Naive thymus-derived CD8-positive, alpha-beta T cell (primary cell): ENCODE results near the gene CYB561. TPM values are rescaled to one million over a fixed set of nuclear protein-coding genes. Genes with fewer than 3 reads are reported as not detected.

Source experiments
- ATAC-seq, 2 donors: fragments of 150-1000 bp; cut with Tn5 transposase in 1 of 2; sonication (Bioruptor Pico), chemical (Tn5 transposase) in 1 of 2; 1 replicate in 1 of 2; 2 replicates in 1 of 2; pipeline ENCODE4 v1.10.0; 2021; ENCODE audit warnings: mild to moderate bottlenecking in 2 of 2, moderate library complexity in 2 of 2
- POLR2A ChIA-PET: fragments of 350-600 bp; sonication (Branson Sonifier 250); formaldehyde crosslinking; loops from one replicate; lab custom pipeline; 2021; ENCODE audit warnings: antibody characterized with exemption; lab: Charles Lee
- DNase-seq, 10 donors: peaks; one replicate each; pipeline versions ENCODE4 v3.0.0 to v3.0.0-alpha.2; 2020 to 2022
- H3K27ac Mint-ChIP-seq, 10 donors: one replicate each; pipeline ENCODE4 v1.8.0; 2020 to 2022; ENCODE audit warnings: mild to moderate bottlenecking in 10 of 10, mixed read lengths in 10 of 10, moderate library complexity in 4 of 10, inconsistent platforms in 1 of 10
- H3K27me3 Mint-ChIP-seq, 5 donors: one replicate each; pipeline ENCODE4 v1.8.0; 2021 to 2022; ENCODE audit warnings: mixed read lengths in 5 of 5
- H3K36me3 Mint-ChIP-seq, 3 donors: one replicate each; pipeline ENCODE4 v1.8.0; 2020 to 2022; ENCODE audit warnings: mixed read lengths in 3 of 3, mild to moderate bottlenecking in 2 of 3, inconsistent platforms in 1 of 3
- H3K4me1 Mint-ChIP-seq, 4 donors: one replicate each; pipeline ENCODE4 v1.8.0; 2021 to 2022; ENCODE audit warnings: mixed read lengths in 4 of 4
- H3K4me3 Mint-ChIP-seq, 10 donors: one replicate each; pipeline ENCODE4 v1.8.0; 2020 to 2022; ENCODE audit warnings: mild to moderate bottlenecking in 10 of 10, mixed read lengths in 10 of 10, moderate library complexity in 6 of 10, inconsistent platforms in 1 of 10
- H3K9me3 Mint-ChIP-seq, 9 donors: one replicate each; pipeline ENCODE4 v1.8.0; 2020 to 2022; ENCODE audit warnings: mixed read lengths in 9 of 9, mild to moderate bottlenecking in 3 of 9, inconsistent platforms in 1 of 9, moderate library complexity in 1 of 9
- polyA plus RNA-seq, 3 donors: library from polyadenylated mRNA; unstranded; fragments of 300-500 nt; fragmentation: Illumina TruSeq; gene quantifications; one replicate each; pipeline ENCODE4 v1.2.3, GENCODE V29; 2021
- total RNA-seq, 8 experiments: library from RNA in 2 of 8; stranded (reverse) in 2 of 8; gene quantifications; one replicate each; pipeline ENCODE4 v1.2.3 and lab custom pipeline; 2021 to 2026

The CYB561 gene
- total and polyA plus RNA-seq, 5 experiments from 2014 or later = 1.2 to 10.3 (median 6.0) TPM

DNA sequence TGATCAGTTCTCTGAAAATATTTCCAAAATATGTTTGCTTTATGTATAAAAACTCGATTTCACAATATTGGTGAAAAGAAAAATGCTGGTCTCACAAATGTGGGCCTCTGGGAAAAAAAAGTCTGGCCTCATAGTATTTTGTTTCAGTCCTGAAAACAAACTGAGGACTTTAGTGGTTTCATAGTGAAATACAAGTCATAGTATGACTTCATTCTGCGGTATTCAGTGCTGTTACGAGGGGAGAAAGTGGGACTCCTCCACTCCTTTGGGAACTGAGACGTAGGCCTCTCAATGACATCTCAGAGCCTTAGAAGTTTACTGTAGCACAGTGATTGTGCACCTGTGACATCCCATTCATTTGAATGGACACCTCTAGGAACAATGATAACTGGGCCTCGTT lies 56.0 kb downstream of the CYB561 start:
- Mint-ChIP-seq H3K27ac (no peak overlapping the region), H3K4me1 (no peaks in the 10 kb centered on the region), H3K27me3 (no peaks in the 10 kb centered on the region), H3K36me3 (peaks cover 4 to 43% (median 12%) of the 10 kb centered on the region in 3 donors), H3K4me3 (no peak overlapping the region), H3K9me3 (no peaks in the 10 kb centered on the region)
- POLR2A ChIA-PET = no interaction called here
- no peak for ATAC-seq
- no peak for DNase-seq

DNA sequence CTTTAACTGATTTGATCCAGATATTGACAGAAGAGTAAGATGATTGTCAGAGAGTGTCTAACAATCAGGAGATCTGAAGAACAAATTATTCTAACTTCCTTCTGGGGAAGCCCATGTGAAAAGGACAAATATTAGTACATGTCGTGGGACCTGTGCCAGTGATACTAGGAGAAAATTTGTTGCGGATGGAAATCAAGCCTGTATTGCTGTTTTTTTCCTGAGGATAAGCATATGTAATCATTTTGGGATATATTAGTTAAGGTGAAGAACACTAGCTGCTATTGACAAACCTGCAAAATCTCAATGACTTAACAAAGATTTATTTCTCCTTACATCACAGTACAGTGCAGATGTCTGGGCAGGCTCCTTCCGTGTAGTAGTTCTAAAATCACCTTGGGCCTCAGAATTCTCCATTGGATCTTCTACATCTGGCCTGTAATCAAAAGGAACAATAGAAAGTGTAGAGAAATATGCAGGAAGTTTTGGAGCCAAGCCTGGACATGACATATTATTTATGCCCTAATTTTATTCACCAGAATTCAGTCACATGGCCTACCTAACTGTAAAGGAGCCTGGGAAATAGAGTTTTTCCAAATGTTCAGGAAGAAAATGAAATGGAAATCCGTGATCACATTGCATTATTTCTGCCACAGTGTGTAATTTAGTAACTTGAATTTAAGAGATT lies 58.3 kb downstream of the CYB561 start:
- Mint-ChIP-seq H3K4me3 (no peak overlapping the region), H3K27ac (no peak overlapping the region), H3K27me3 (no peaks in the 10 kb centered on the region), H3K9me3 (no peaks in the 10 kb centered on the region), H3K36me3 (peaks cover 4 to 34% (median 10%) of the 10 kb centered on the region in 3 donors), H3K4me1 (no peaks in the 10 kb centered on the region)
- DNase-seq (no peak), ATAC-seq (no peak)
- POLR2A ChIA-PET = interaction anchor here (0.6 kb wide), 1 partner anchor 1178 kb away, joined by 3 read pairs; no protein-coding TSS in a partner anchor

DNA sequence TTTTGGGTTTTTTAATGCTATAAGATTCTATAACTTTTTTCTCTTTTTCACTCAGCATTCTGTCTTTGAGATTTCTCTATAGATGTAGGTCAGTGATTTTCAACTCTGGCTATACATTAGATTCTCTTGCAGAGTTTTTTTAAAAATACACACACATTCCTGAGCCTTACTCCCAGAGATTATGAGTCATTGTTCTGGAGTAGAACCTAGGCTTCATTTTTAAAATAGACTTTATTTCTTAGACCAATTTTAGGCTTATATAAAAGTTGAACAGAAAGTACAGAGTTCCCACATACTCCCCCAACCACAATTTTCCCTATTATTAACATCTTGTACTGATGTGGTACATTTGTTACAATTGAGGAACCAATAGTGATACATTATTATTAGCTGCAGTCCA lies 63.3 kb downstream of the CYB561 start:
- H3K4me1 Mint-ChIP-seq = no peaks in the 10 kb centered on the region
- no peaks in the 10 kb centered on the region for H3K9me3 Mint-ChIP-seq
- H3K36me3 Mint-ChIP-seq = peaks cover 4 to 25% (median 10%) of the 10 kb centered on the region in 3 donors
- DNase-seq (no peak), ATAC-seq (no peak)
- H3K4me3 Mint-ChIP-seq = no peak overlapping the region
- H3K27ac Mint-ChIP-seq = no peak overlapping the region
- H3K27me3 Mint-ChIP-seq = no peaks in the 10 kb centered on the region
- POLR2A ChIA-PET = no interaction called here

Other genes with a start within 250 kb of the CYB561 start
- 1 to 10 TPM; 1.2 to 1.9 TPM for gene ACE, start 30.8 kb upstream of the CYB561 start, total RNA-seq
- gene ACE, start 30.8 kb upstream of the CYB561 start, polyA plus RNA-seq = under 1 TPM in 1 of 3 donors, not detected in 2; 0.15 TPM
- gene KCNH6, start 77.1 kb upstream of the CYB561 start, total RNA-seq = not detected
- gene KCNH6, start 77.1 kb upstream of the CYB561 start, polyA plus RNA-seq = not detected
- gene DCAF7, start 104.2 kb upstream of the CYB561 start, total RNA-seq = 10 to 100 TPM; 70.4 to 76.0 TPM
- 10 to 100 TPM; 57.8 to 77.5 (median 75.6) TPM for gene DCAF7, start 104.2 kb upstream of the CYB561 start, polyA plus RNA-seq
- 10 to 100 TPM; 15.5 to 16.6 TPM for gene TACO1, start 154.6 kb upstream of the CYB561 start, total RNA-seq
- gene TACO1, start 154.6 kb upstream of the CYB561 start, polyA plus RNA-seq = 10 to 100 TPM; 11.3 to 18.3 (median 17.5) TPM
- 10 to 100 TPM; 77.5 to 82.8 TPM for gene MAP3K3, start 176.1 kb upstream of the CYB561 start, total RNA-seq
- gene MAP3K3, start 176.1 kb upstream of the CYB561 start, polyA plus RNA-seq = 10 to 100 TPM; 23.8 to 47.4 (median 24.7) TPM